Fibroblast of lung (primary cell): ENCODE data around the gene SERPINB13.

Experiments
- CTCF ChIP-seq, 2 donors: IDR thresholded peaks in 1 of 2; conservative IDR thresholded peaks in 1 of 2; 1 replicate in 1 of 2; 2 replicates in 1 of 2; pipeline ENCODE4 v1.5.1; 2011 to 2012; ENCODE audit warnings: low read length in 2 of 2, control low read depth in 1 of 2, inconsistent platforms in 1 of 2, low read depth in 1 of 2, mild to moderate bottlenecking in 1 of 2
- EZH2 ChIP-seq: IDR thresholded peaks from 2 replicates; pipeline ENCODE4 v1.5.1; 2012; ENCODE audit warnings: low read length, control low read depth, mild to moderate bottlenecking; ENCODE audit errors: missing control alignments

GRCh38 chr18:63567825-63568224 is 19.3 kb upstream of the SERPINB13 start:
- TF ChIP-seq CTCF (conservative IDR thresholded peaks at IDR 0.05 in 1 of 2, IDR thresholded peaks at IDR 0.05 in 1 of 2; ENCODE audit: low read depth in 1 of 2, low read length in 2 of 2) (no peak), EZH2 (no peak)
